K562 (cell line): ENCODE results near the gene CREB5. TPM values are rescaled to one million over a fixed set of nuclear protein-coding genes. Genes with fewer than 3 reads are reported as not detected.

ENCODE experiments used
- ATAC-seq: fragments of 200-7000 bp; cut with Tn5 transposase; 3 replicates; pipeline ENCODE4 v1.9.1; 2020; ENCODE audit warnings: moderate library complexity
- BruUV-seq: library from RNA; stranded (reverse); fragments of 400-500 nt; replicated peaks from 2 replicates; lab custom pipeline; 2021; lab: Mats Ljungman, UMichigan
- CTCF ChIA-PET: fragments of 300-600 bp; formaldehyde crosslinking; extraction: SDS; loops from one replicate; lab custom pipeline; 2021; ENCODE audit warnings: low intra/inter-chr PET ratio; lab: Yijun Ruan, JAX
- POLR2A ChIA-PET: fragments of 300-600, 350-650 bp; sonication (Branson Sonifier 250); formaldehyde crosslinking; extraction: SDS; loops from one replicate; lab custom pipeline; 2021; ENCODE audit warnings: antibody characterized with exemption, inconsistent platforms; lab: Yijun Ruan, JAX
- DNase-seq, 4 experiments: peaks; one replicate each; pipeline versions ENCODE4 v3.0.0 to v3.0.0-alpha.2; 2011 to 2018; ENCODE audit warnings: low spot score in 3 of 4, mixed read lengths in 3 of 4; ENCODE audit errors: extremely low read depth in 1 of 4
- FAIRE-seq: peaks from 2 replicates; lab custom pipeline; 2011; peaks lifted over from hg19 to GRCh38; lab: Jason Lieb, UNC
- H2AFZ ChIP-seq: 2 replicates; pipeline ENCODE4 v1.6.0; 2011; ENCODE audit warnings: low read depth, low read length, control low read depth, inconsistent platforms
- H3K27ac ChIP-seq: fragments of 200-600 bp; 3 replicates; pipeline ENCODE4 v1.8.0; 2011; ENCODE audit warnings: low read depth, mild to moderate bottlenecking, control low read depth, inconsistent platforms, low read length, moderate library complexity, mixed read lengths; ENCODE audit errors: extremely low read depth
- H3K27me3 ChIP-seq, 2 experiments: fragments of 300-600 bp in 1 of 2; 2 replicates in 1 of 2; 3 replicates in 1 of 2; pipeline versions ENCODE4 v1.6.0 to v1.8.0; 2011; ENCODE audit warnings: inconsistent platforms in 2 of 2, low read length in 2 of 2, mild to moderate bottlenecking in 1 of 2, mixed read lengths in 1 of 2, moderate library complexity in 1 of 2; ENCODE audit not compliant: control insufficient read depth in 2 of 2, insufficient read depth in 2 of 2
- H3K36me3 ChIP-seq: fragments of 300-600 bp; 3 replicates; pipeline ENCODE4 v1.8.0; 2011; ENCODE audit warnings: mild to moderate bottlenecking, low read length, inconsistent platforms; ENCODE audit not compliant: control insufficient read depth, insufficient read depth
- H3K4me1 ChIP-seq, 2 experiments: fragments of 200-600 bp in 1 of 2; replicated peaks in 1 of 2; 2 replicates in 1 of 2; 3 replicates in 1 of 2; pipeline versions ENCODE4 v1.5.1 to v1.8.0; 2011; ENCODE audit warnings: inconsistent platforms in 2 of 2, low read length in 2 of 2, mild to moderate bottlenecking in 1 of 2, mixed read lengths in 1 of 2, moderate library complexity in 1 of 2; ENCODE audit not compliant: control insufficient read depth in 2 of 2, insufficient read depth in 2 of 2
- H3K4me2 ChIP-seq: 2 replicates; pipeline ENCODE4 v1.6.1; 2011; ENCODE audit warnings: low read length, control low read depth, inconsistent platforms, mixed read lengths; ENCODE audit not compliant: insufficient read depth
- H3K4me3 ChIP-seq: fragments of 200-600 bp; sonication (generic), shearing (Covaris generic); 2 replicates; pipeline ENCODE4 v1.5.1; 2016; ENCODE audit warnings: control low read depth, inconsistent platforms
- H3K79me2 ChIP-seq: fragments of 200-600 bp; 3 replicates; pipeline ENCODE4 v1.8.0; 2011; ENCODE audit warnings: low read length, inconsistent platforms; ENCODE audit not compliant: control insufficient read depth, insufficient read depth
- H3K9ac ChIP-seq, 2 experiments: 2 replicates each; pipeline versions ENCODE4 v1.6.0 to v1.6.1; 2011; ENCODE audit warnings: low read depth in 2 of 2, low read length in 2 of 2, control low read depth in 1 of 2, inconsistent platforms in 1 of 2, mild to moderate bottlenecking in 1 of 2, mixed read lengths in 1 of 2; ENCODE audit not compliant: insufficient read depth in 1 of 2
- H3K9me1 ChIP-seq: one replicate; pipeline ENCODE4 v1.6.0; 2011; ENCODE audit warnings: inconsistent platforms, mild to moderate bottlenecking, low read length, moderate library complexity; ENCODE audit not compliant: control insufficient read depth, insufficient read depth
- H3K9me3 ChIP-seq: replicated peaks from 2 replicates; pipeline ENCODE4 v1.5.1; 2011; ENCODE audit warnings: low read depth, low read length, inconsistent platforms; ENCODE audit not compliant: control insufficient read depth, insufficient read depth
- H4K20me1 ChIP-seq: replicated peaks from 2 replicates; pipeline ENCODE4 v1.6.1; 2011; ENCODE audit warnings: low read length, inconsistent platforms, mixed read lengths; ENCODE audit not compliant: control insufficient read depth, insufficient read depth
- C11orf30 ChIP-seq: fragments of 450-650 bp; IDR thresholded peaks from 2 replicates; pipeline ENCODE4 v1.6.1; 2016; ENCODE audit warnings: low read depth, mild to moderate bottlenecking
- MAFF ChIP-seq: IDR thresholded peaks from 2 replicates; pipeline ENCODE4 v1.6.1; 2012; ENCODE audit warnings: low read length, improper control_type of control experiment
- MAFG ChIP-seq: fragments of 450-650 bp; conservative IDR thresholded peaks from 2 replicates; pipeline ENCODE4 v1.6.1; 2016; ENCODE audit warnings: missing genetic modification characterization, missing compliant biosample characterization
- NKRF ChIP-seq: fragments of 450-650 bp; IDR thresholded peaks from 2 replicates; pipeline ENCODE4 v1.6.1; 2016; ENCODE audit warnings: borderline replicate concordance
- SUPT5H ChIP-seq: fragments of 450-650 bp; IDR thresholded peaks from 2 replicates; pipeline ENCODE4 v1.6.1; 2016
- ZNF316 ChIP-seq: fragments of 450-650 bp; IDR thresholded peaks from 2 replicates; pipeline ENCODE4 v1.6.1; 2016
- WGBS: fragments of 100-300 bp; shearing (Covaris generic); methylation state at CpG from one replicate; pipeline ENCODE4 v1.1.6; 2016; ENCODE audit warnings: low coverage, mixed read lengths; ENCODE audit not compliant: insufficient coverage; ENCODE audit errors: missing lambda C conversion rate; 5-methylcytosine and 5-hydroxymethylcytosine counted together
- in situ Hi-C: fragments of 300-500 bp; cut with MboI; formaldehyde crosslinking; loops from 4 replicates; pipeline ENCODE4 v1.15.0; 2018; ENCODE audit warnings: inconsistent platforms, mixed read lengths
- intact Hi-C: fragments of 100-400 bp; cut with micrococcal nuclease; formaldehyde crosslinking; loops from 2 replicates; pipeline ENCODE4 v1.14.2; 2022
- polyA plus RNA-seq, 8 experiments: library from polyadenylated mRNA; depleted of rRNA in 4 of 8; stranded (reverse) in 5 of 8; unstranded in 3 of 8; fragments of >200 nt; fragmentation: Nextera tagmentation in 2 of 8; fragmentation: Illumina TruSeq in 1 of 8; extraction: Ambion mirVana in 2 of 8; extraction: Trizol in 1 of 8; gene quantifications; 2 replicates each; pipeline versions ENCODE4 v1.2.1 to v1.2.3, GENCODE V29; 2011 to 2014; ENCODE audit warnings: inconsistent platforms in 1 of 8, missing spikeins in 1 of 8
- total RNA-seq, 7 experiments: library from RNA; depleted of rRNA in 6 of 7; stranded (reverse); fragments of >200 nt in 6 of 7; fragmentation: Illumina TruSeq in 2 of 7; extraction: Trizol in 2 of 7; gene quantifications; 2 replicates each; pipeline versions ENCODE4 v1.2.1 to v1.2.3, GENCODE V29; 2011 to 2021; ENCODE audit warnings: low replicate concordance in 1 of 7

Gene CREB5
- total and polyA plus RNA-seq, 9 of the 15 experiments (the other 6 are each of a cell fraction or from before 2014, with no cell fraction given), result 0.33 to 6.4 (median 1.8) TPM

GRCh38 chr7:28512668-28513440 is 100.5 kb downstream of the CREB5 start:
- H3K9me3 ChIP-seq, result no peaks in the 10 kb centered on the region
- no peak overlapping the region for H2AFZ ChIP-seq
- no peaks in the 10 kb centered on the region for H4K20me1 ChIP-seq
- no peak overlapping the region for H3K4me2 ChIP-seq
- ChIA-PET POLR2A (no interaction called here), CTCF (no interaction called here)
- BruUV-seq, result no TSS peak
- no peak overlapping the region for H3K4me3 ChIP-seq
- H3K9ac ChIP-seq, result no peak overlapping the region
- peaks cover 16 to 17% of the 10 kb centered on the region in 2 experiments; a peak in 4 of 5 replicates for H3K27me3 ChIP-seq
- in situ Hi-C loops (no loop called here), intact Hi-C loops (no loop called here)
- H3K79me2 ChIP-seq, result no peaks in the 10 kb centered on the region
- H3K36me3 ChIP-seq, result no peaks in the 10 kb centered on the region
- WGBS, result 0% methylated on average over 9 of the region's 9 CpGs
- no peak overlapping the region for H3K27ac ChIP-seq
- no peak for ATAC-seq
- H3K4me1 ChIP-seq, result no peaks in the 10 kb centered on the region
- no peak for DNase-seq
- H3K9me1 ChIP-seq, result no peaks in the 10 kb centered on the region
- TF ChIP-seq MAFF (peak; percentile 18; the same call in 1 of the 2 replicates), ZNF316 (peak; percentile 53), SUPT5H (no peak), NKRF (no peak), MAFG (peak; percentile 20; the same call in 1 of the 2 replicates), C11orf30 (0 out of 2 replicates have a peak, but pooled peaks have one; percentile 11)
- FAIRE-seq, result no peak
